ENCODE measurements around the gene LGALS1.

DNA sequence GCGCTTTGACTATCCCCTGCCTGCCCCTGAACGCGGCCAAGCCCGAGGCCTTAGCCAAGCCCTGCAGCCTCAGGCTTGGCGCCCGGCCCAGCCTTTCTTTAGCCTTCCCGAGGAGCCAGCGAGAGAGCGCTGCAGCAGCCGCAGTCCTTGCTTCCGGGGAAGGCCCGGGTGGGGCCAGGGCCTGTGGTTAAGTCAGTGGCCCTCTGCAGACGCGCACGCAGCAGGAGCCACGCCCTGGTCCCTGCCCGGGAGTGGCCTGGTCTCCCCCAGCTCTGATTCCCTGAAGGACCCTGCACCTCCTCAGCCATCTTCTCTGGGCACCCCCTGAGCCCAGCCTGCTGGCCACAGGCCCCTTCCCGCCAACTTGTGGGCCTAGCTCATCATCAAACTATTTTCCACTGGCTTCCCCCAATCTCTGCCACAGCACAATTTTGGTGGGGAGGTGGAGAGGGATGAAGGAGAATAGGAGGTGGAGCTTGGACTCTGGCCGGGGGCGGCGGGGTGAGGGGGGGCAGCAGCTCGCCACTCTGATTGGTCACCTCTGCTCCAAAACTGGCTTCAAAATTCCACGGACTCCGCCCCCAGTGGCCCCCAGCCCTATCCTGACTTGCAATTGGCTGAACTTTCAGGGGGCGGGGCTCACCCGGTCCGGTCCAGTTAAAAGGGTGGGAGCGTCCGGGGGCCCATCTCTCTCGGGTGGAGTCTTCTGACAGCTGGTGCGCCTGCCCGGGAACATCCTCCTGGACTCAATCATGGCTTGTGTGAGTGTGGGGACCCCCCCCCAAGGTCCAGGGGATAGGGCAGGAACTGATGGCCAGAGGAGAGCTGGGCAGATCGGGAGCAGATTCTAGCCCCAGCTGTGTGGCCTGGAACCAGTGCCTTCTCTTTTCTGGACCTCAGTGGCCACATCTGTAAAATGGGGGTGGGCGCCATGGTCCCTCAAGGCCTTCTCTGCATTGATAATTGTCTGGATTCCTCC, at the start of gene LGALS1:
- TF ChIP-seq, protein P1, sequence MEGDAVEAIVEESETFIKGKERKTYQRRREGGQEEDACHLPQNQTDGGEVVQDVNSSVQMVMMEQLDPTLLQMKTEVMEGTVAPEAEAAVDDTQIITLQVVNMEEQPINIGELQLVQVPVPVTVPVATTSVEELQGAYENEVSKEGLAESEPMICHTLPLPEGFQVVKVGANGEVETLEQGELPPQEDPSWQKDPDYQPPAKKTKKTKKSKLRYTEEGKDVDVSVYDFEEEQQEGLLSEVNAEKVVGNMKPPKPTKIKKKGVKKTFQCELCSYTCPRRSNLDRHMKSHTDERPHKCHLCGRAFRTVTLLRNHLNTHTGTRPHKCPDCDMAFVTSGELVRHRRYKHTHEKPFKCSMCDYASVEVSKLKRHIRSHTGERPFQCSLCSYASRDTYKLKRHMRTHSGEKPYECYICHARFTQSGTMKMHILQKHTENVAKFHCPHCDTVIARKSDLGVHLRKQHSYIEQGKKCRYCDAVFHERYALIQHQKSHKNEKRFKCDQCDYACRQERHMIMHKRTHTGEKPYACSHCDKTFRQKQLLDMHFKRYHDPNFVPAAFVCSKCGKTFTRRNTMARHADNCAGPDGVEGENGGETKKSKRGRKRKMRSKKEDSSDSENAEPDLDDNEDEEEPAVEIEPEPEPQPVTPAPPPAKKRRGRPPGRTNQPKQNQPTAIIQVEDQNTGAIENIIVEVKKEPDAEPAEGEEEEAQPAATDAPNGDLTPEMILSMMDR (IDR thresholded peaks at IDR 0.05) = no peak
- no peak for TF ChIP-seq POLR2A (IDR thresholded peaks at IDR 0.05)

All from testis (tissue), 2 donors.